ENCODE measurements around the gene SLC45A3.

Gene SLC45A3

GRCh38 chr1:205633421-205633976 lies 46.8 kb downstream of the SLC45A3 start:
- TF ChIP-seq PRDM1 (tag by site-specific recombination; IDR thresholded peaks at IDR 0.05), result peak; percentile 68
- TF ChIP-seq, protein P1, sequence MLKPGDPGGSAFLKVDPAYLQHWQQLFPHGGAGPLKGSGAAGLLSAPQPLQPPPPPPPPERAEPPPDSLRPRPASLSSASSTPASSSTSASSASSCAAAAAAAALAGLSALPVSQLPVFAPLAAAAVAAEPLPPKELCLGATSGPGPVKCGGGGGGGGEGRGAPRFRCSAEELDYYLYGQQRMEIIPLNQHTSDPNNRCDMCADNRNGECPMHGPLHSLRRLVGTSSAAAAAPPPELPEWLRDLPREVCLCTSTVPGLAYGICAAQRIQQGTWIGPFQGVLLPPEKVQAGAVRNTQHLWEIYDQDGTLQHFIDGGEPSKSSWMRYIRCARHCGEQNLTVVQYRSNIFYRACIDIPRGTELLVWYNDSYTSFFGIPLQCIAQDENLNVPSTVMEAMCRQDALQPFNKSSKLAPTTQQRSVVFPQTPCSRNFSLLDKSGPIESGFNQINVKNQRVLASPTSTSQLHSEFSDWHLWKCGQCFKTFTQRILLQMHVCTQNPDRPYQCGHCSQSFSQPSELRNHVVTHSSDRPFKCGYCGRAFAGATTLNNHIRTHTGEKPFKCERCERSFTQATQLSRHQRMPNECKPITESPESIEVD (tag by site-specific recombination; IDR thresholded peaks at IDR 0.05), result peak; percentile 28; the same call in 1 of the 2 replicates
- no peak for TF ChIP-seq OVOL3 (tag by site-specific recombination; IDR thresholded peaks at IDR 0.05)
- TF ChIP-seq ZNF785 (tag by site-specific recombination; IDR thresholded peaks at IDR 0.05), result no peak
- ChIA-PET POLR2A (interaction anchor here (1.1 to 1.8 kb wide), 2 partner anchors 23 to 47 kb away, joined by 3 to 6 read pairs; partner anchors contain the start of gene SLC45A3), CTCF (interaction anchor here (0.7 to 6.2 kb wide), 8 partner anchors 19 to 729 kb away, joined by 3 to 54 read pairs (median 10); no protein-coding TSS in a partner anchor)
- H3K9me3 ChIP-seq (ENCODE audit: control insufficient read depth, insufficient read depth, low read depth, low read length), result no peaks in the 10 kb centered on the region
- no peaks in the 10 kb centered on the region for H3K36me3 ChIP-seq (ENCODE audit: control insufficient read depth in 2 of 2, insufficient read depth in 1 of 2, low read length in 2 of 2)
- H3K4me3 ChIP-seq (ENCODE audit: low read depth, low read length), result no peak overlapping the region
- H3K4me1 ChIP-seq (ENCODE audit: control insufficient read depth, insufficient read depth, low read length), result no peaks in the 10 kb centered on the region
- H3K27ac ChIP-seq (ENCODE audit: extremely low read depth, low read depth, low read length), result no peak overlapping the region

DNA sequence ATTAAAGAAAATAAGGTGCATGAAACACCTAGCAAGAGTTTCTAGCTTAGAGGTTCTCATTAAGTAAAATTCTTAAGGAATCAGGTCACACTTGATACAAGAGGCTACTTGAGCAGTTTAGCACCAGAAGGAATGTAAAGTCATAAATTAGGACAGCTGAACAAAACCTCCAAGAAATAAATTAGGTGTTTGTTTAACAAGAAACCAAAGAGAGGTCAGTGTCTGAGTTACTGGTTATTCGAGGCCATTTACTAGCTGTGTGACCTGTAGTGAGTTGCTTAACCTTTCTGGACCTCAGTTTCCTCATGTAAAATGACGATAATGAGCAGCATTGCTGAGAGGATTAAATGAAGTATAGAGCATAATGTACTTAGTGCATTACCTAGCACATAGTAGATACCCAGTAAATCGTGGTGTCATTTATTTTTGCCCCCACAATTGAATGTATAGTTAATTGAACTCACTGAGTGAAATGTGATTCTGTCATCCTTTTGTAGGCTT lies 47.6 kb downstream of the SLC45A3 start:
- TF ChIP-seq ZNF24 (tag by site-specific recombination; IDR thresholded peaks at IDR 0.05) (no peak), ZNF391 (tag by site-specific recombination; IDR thresholded peaks at IDR 0.05; ENCODE audit: borderline replicate concordance, low read depth) (0 out of 2 replicates have a peak, but pooled peaks have one; percentile 20), ZNF747 (tag by site-specific recombination; IDR thresholded peaks at IDR 0.05) (no peak), ZSCAN23 (tag by site-specific recombination; IDR thresholded peaks at IDR 0.05) (no peak), ZBTB17 (tag by site-specific recombination; IDR thresholded peaks at IDR 0.05) (no peak), ZXDB (tag by site-specific recombination; IDR thresholded peaks at IDR 0.05) (no peak), ZNF311 (tag by site-specific recombination; IDR thresholded peaks at IDR 0.05; ENCODE audit: borderline replicate concordance) (no peak), ZNF664 (tag by site-specific recombination; IDR thresholded peaks at IDR 0.05) (peak; percentile 71; the same call in 1 of the 2 replicates), ZNF768 (tag by site-specific recombination; IDR thresholded peaks at IDR 0.05) (peak; percentile 88; the same call in 1 of the 2 replicates), RBAK (tag by site-specific recombination; IDR thresholded peaks at IDR 0.05) (no peak), ZFHX2 (tag by site-specific recombination; conservative IDR thresholded peaks at IDR 0.05) (no peak), MZF1 (tag by site-specific recombination; IDR thresholded peaks at IDR 0.05; ENCODE audit: borderline replicate concordance) (no peak), ZNF624 (tag by site-specific recombination; IDR thresholded peaks at IDR 0.05) (no peak), BCL6B (tag by site-specific recombination; IDR thresholded peaks at IDR 0.05) (no peak), ZSCAN18 (tag by site-specific recombination; IDR thresholded peaks at IDR 0.05) (no peak), ZSCAN30 (tag by site-specific recombination; IDR thresholded peaks at IDR 0.05) (no peak)
- Histone ChIP-seq H3K4me3 (ENCODE audit: low read depth, low read length) (no peak overlapping the region), H3K27ac (ENCODE audit: extremely low read depth, low read depth, low read length) (no peak overlapping the region), H3K9me3 (ENCODE audit: control insufficient read depth, insufficient read depth, low read depth, low read length) (no peaks in the 10 kb centered on the region), H3K36me3 (ENCODE audit: control insufficient read depth in 2 of 2, insufficient read depth in 1 of 2, low read length in 2 of 2) (no peaks in the 10 kb centered on the region), H3K4me1 (ENCODE audit: control insufficient read depth, insufficient read depth, low read length) (no peaks in the 10 kb centered on the region)
- ChIA-PET POLR2A (interaction anchor here (0.7 to 2.4 kb wide), 19 partner anchors 8 to 345 kb away, joined by 3 to 15 read pairs (median 3); partner anchors contain the start of genes NUCKS1 and SLC45A3), CTCF (interaction anchor here (0.5 to 6.2 kb wide), 25 partner anchors 9 to 728 kb away, joined by 3 to 54 read pairs (median 4); no protein-coding TSS in a partner anchor)
